ENCODE data around the gene DIABLO.
A peak's percentile ranks its signal among the peaks of the same experiment; 100 is the strongest.
"Not testable (repeated sequence)": the region's sequence is repeated elsewhere in the genome, so short reads cannot be mapped to it uniquely, and the experiment has no call there.

The DIABLO gene

DNA sequence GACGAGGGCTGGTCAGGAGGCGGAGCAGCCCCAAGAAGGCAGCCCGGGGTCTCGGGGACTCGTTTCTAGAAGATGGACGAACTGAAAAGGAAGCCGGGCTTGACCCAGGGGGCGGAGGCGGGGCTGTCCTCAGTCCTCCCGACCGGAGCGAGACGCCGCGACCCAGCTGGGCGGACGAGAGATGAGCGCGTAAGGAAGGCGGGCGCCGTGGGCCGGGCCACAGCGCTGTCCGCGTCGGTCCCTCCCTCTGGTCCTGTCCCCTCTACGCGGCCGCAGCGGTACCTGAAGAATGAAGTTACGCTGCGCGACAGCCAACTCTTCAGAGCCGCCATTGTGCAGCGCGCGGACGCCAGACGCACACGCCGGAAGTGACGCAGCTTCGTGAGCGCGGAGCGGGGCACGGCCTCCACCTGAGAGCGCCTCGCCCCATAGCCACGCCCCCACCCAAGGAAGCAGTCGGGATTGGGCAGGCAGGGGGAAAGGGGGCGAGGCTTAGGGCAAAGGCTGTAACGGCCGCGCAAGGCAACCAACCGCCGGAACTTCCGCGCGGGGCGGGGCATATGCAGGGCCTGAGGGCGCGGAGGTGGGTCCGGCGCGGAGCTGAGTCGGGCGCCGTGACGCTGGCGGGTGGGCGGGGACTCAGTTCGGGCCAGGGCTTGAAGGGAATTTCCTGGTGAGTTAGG, at the start of gene DIABLO:
TSS of gene DIABLO (minus strand) at position 370 of the 683 bp plus-strand sequence. CDS start at position 332, 38 bp downstream.
- Histone ChIP-seq H3K27ac (ENCODE audit: low read depth, low read length) (peak within 1 kb of the TSS; percentile 90), H3K4me3 (ENCODE audit: low read depth, low read length) (peak within 1 kb of the TSS; percentile 91), H3K4me1 (ENCODE audit: control insufficient read depth, insufficient read depth, low read length, unreplicated experiment) (peaks cover 20% of the 10 kb centered on the region), H2AFZ (ENCODE audit: low read length, unreplicated experiment) (peak within 1 kb of the TSS; percentile 19), H3K36me3 (ENCODE audit: insufficient read depth, low read length) (peaks cover 8% of the 10 kb centered on the region; the same call in 1 of the 2 replicates), H3K79me2 (ENCODE audit: control insufficient read depth, insufficient read depth, low read length, unreplicated experiment) (peaks cover 45% of the 10 kb centered on the region), H3K27me3 (ENCODE audit: insufficient read depth, low read length) (no peaks in the 10 kb centered on the region)

DNA sequence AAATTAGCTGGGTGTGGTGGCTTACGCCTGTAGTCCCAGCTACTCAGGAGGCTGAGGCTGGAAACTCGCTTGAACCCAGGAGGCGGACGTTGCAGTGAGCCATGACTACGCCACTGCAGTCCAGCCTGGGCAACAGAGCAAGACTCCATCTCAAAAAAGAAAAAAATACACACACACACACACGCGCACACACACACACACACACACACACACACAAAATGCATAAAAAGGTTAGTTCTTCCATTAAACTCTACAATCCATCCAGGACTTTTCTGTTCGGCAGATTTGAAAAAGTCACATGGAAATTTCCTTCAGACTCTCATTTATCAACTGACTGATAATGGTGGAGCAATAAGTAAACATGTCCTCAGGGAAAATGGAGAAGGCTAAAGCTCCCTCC, 49.6 kb upstream of the DIABLO start:
- no peaks in the 10 kb centered on the region for H3K4me1 ChIP-seq (ENCODE audit: control insufficient read depth, insufficient read depth, low read length, unreplicated experiment)
- peaks cover 8% of the 10 kb centered on the region; the same call in 1 of the 2 replicates for H3K36me3 ChIP-seq (ENCODE audit: insufficient read depth, low read length)
- H2AFZ ChIP-seq (ENCODE audit: low read length, unreplicated experiment), result no peak overlapping the region
- no peaks in the 10 kb centered on the region for H3K79me2 ChIP-seq (ENCODE audit: control insufficient read depth, insufficient read depth, low read length, unreplicated experiment)
- H3K27me3 ChIP-seq (ENCODE audit: insufficient read depth, low read length), result no peaks in the 10 kb centered on the region
- H3K4me3 ChIP-seq (ENCODE audit: low read depth, low read length), result no peak overlapping the region
- no peak overlapping the region for H3K27ac ChIP-seq (ENCODE audit: low read depth, low read length)

DNA sequence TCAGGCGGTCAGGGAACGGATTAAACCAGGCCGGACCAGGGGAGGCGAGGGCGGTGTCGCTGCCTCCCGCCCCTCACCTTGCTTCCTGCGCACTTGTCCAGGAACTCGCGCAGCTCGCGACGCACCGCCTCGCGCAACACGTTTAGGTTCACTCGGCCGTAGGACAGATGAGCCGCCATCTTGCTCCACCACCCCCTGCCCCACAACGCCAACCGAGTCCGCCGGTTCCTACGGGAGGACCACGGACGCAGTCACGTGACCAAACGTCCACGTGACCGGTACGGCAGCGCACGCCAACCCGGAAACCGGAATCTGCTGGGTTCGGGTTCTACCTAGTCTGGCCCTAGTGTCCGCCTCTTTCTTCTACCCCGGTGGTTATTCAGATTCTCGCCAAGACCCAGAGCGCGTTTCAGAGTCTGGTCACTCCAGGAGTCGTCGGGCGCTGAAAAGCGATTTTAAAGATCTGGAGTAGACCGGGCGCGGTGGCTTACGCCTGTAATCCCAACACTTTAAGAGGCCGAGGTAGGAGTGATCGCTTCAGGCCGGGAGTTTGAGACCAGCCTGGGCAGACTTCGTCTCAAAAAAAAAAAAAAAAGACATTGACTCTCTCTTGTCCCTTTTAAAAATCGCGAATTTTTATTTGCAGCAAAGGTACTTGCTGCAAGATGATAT, 40.5 kb upstream of the DIABLO start, which contains the start of gene VPS33A:
TSS of gene VPS33A (minus strand) at position 265 of the 672 bp plus-strand sequence. CDS start at position 179, 86 bp downstream.
- Histone ChIP-seq H3K27ac (ENCODE audit: low read depth, low read length) (peak within 1 kb of the TSS; percentile 80), H3K4me1 (ENCODE audit: control insufficient read depth, insufficient read depth, low read length, unreplicated experiment) (no peaks in the 10 kb centered on the region), H3K79me2 (ENCODE audit: control insufficient read depth, insufficient read depth, low read length, unreplicated experiment) (peaks cover 8% of the 10 kb centered on the region), H3K36me3 (ENCODE audit: insufficient read depth, low read length) (0 out of 2 replicates have a peak, but pooled peaks cover under 1% of the 10 kb centered on the region), H2AFZ (ENCODE audit: low read length, unreplicated experiment) (peak within 1 kb of the TSS; percentile 68), H3K4me3 (ENCODE audit: low read depth, low read length) (peak within 1 kb of the TSS; percentile 93), H3K27me3 (ENCODE audit: insufficient read depth, low read length) (no peaks in the 10 kb centered on the region)

DNA sequence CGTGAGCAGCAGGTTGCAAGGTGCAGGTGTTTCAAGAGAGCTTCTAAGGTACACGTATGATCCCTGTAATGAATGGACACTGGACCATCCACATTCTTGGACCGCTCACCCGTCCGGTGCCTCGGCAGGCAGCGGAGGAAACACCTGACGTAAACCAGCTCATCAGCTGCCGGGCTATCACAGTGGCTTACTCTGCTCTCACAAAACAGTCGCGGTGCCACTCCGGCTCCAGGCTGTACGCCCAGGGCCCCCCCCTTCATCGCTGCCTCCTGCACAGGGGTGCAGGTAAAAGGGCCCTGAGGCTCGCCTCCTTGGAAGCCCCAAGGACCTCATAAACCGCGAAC, 40.0 kb upstream of the DIABLO start:
- Histone ChIP-seq H3K79me2 (ENCODE audit: control insufficient read depth, insufficient read depth, low read length, unreplicated experiment) (peaks cover 8% of the 10 kb centered on the region), H3K4me3 (ENCODE audit: low read depth, low read length) (peak overlapping the region; percentile 93), H3K27ac (ENCODE audit: low read depth, low read length) (peak overlapping the region; percentile 80), H3K36me3 (ENCODE audit: insufficient read depth, low read length) (no peaks in the 10 kb centered on the region), H3K27me3 (ENCODE audit: insufficient read depth, low read length) (no peaks in the 10 kb centered on the region), H2AFZ (ENCODE audit: low read length, unreplicated experiment) (peak overlapping the region; percentile 68), H3K4me1 (ENCODE audit: control insufficient read depth, insufficient read depth, low read length, unreplicated experiment) (no peaks in the 10 kb centered on the region)

DNA sequence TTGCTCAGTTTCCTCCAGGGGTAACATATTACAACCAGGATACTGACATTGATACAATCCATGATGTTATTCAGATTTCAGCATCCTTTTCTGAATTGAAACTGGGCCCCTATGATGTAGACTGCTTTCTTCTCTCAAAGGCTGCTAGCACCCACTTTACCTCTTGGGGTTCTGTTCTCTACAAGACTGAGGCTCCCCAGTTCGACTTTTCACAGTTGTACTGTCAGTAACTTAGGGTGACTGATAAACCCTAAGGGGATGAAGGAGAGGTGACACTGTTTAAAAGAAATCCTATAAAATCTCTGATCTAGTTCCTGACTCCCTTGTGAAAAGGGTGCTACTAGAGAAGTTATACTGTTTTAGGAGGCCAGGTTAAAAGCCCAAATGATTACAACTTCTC, 39.6 kb upstream of the DIABLO start:
- Histone ChIP-seq H3K4me1 (ENCODE audit: control insufficient read depth, insufficient read depth, low read length, unreplicated experiment) (no peaks in the 10 kb centered on the region), H3K79me2 (ENCODE audit: control insufficient read depth, insufficient read depth, low read length, unreplicated experiment) (peaks cover 8% of the 10 kb centered on the region), H3K27ac (ENCODE audit: low read depth, low read length) (peak overlapping the region; percentile 80; the same call in 1 of the 2 replicates), H3K27me3 (ENCODE audit: insufficient read depth, low read length) (no peaks in the 10 kb centered on the region), H3K36me3 (ENCODE audit: insufficient read depth, low read length) (no peaks in the 10 kb centered on the region), H2AFZ (ENCODE audit: low read length, unreplicated experiment) (peak overlapping the region; percentile 68), H3K4me3 (ENCODE audit: low read depth, low read length) (peak overlapping the region; percentile 93)

DNA sequence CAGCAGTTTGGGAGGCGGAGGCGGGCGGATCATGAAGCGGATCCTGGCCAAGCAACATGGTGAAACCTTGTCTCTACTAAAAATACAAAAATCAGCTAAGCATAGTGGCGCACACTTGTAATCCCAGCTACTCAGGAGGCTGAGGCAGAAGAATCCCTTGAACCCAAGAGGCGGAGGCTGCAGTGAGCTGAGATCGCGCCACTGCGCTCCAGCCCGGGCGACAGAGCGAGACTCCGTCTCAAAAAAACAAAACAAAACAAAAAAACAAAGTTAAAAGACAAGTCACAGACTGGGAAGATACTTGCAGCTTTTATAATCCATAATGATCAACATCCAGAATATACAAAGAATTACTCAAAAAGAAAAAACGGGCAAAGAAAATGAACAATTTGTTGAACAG, 34.9 kb upstream of the DIABLO start:
- not testable (repeated sequence) for H3K79me2 ChIP-seq (ENCODE audit: control insufficient read depth, insufficient read depth, low read length, unreplicated experiment); H3K36me3 ChIP-seq (ENCODE audit: insufficient read depth, low read length); H3K27ac ChIP-seq (ENCODE audit: low read depth, low read length); H3K4me1 ChIP-seq (ENCODE audit: control insufficient read depth, insufficient read depth, low read length, unreplicated experiment); H3K27me3 ChIP-seq (ENCODE audit: insufficient read depth, low read length); H3K4me3 ChIP-seq (ENCODE audit: low read depth, low read length); H2AFZ ChIP-seq (ENCODE audit: low read length, unreplicated experiment)

DNA sequence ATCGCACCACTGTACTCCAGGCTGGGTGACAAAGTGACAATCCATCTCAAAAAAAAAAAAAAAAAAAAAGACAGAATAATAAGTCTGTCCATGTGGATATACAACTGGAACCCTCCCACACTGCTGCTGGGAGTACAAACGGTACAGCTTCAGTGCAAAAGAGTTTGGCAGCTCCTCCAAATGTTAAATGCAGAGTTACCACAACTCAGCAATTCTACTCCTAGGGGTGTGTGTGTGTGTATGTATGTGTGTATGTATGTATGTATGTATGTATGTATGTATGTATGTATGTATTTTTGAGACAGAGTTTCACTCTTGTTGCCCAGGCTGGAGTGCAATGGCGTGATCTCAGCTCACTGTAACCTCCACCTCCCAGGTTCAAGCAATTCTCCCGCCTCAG, 33.1 kb upstream of the DIABLO start:
- H3K36me3 ChIP-seq (ENCODE audit: insufficient read depth, low read length); H2AFZ ChIP-seq (ENCODE audit: low read length, unreplicated experiment); H3K4me1 ChIP-seq (ENCODE audit: control insufficient read depth, insufficient read depth, low read length, unreplicated experiment); H3K27ac ChIP-seq (ENCODE audit: low read depth, low read length); H3K4me3 ChIP-seq (ENCODE audit: low read depth, low read length); H3K27me3 ChIP-seq (ENCODE audit: insufficient read depth, low read length); H3K79me2 ChIP-seq (ENCODE audit: control insufficient read depth, insufficient read depth, low read length, unreplicated experiment): not testable (repeated sequence)

DNA sequence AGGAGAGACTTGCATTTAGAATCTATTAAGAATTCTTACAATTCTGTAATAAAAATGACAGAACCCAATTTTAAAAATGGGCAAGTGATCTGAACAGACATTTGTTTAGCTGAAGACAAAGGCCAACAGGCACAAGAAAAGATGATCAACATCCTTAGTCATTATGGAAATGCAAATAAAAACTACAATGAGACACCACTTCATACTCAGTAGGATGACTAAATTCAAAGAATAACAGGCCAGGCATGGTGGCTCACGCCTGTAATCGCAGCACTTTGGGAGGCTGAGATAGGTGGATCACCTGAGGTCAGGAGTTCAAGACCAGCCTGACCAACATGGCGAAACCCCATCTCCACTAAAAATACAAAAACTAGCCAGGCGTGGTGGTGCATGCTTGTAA, 32.6 kb upstream of the DIABLO start:
- not testable (repeated sequence) for H3K4me1 ChIP-seq (ENCODE audit: control insufficient read depth, insufficient read depth, low read length, unreplicated experiment); H3K79me2 ChIP-seq (ENCODE audit: control insufficient read depth, insufficient read depth, low read length, unreplicated experiment); H2AFZ ChIP-seq (ENCODE audit: low read length, unreplicated experiment); H3K4me3 ChIP-seq (ENCODE audit: low read depth, low read length); H3K27ac ChIP-seq (ENCODE audit: low read depth, low read length); H3K36me3 ChIP-seq (ENCODE audit: insufficient read depth, low read length); H3K27me3 ChIP-seq (ENCODE audit: insufficient read depth, low read length)

DNA sequence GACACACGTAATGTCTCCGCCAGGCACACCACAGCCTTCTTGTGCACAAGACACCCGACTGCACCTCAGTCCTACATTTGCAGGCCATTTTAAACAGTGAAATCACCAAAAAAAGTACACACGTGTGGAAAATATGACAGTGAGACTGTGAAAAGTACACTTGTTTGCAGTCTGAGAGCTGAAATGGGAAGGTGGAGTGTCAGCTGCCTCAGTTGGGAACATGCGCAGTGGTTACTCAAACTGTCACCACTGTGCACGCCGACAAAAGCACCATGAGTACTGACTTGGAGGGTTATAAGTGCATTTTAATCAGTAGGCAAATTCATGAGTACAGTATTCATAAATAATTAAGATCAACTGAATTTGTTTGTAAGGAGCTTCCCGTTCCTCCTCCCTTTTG, 24.7 kb upstream of the DIABLO start:
- H3K4me3 ChIP-seq (ENCODE audit: low read depth, low read length), result no peak overlapping the region
- no peaks in the 10 kb centered on the region for H3K79me2 ChIP-seq (ENCODE audit: control insufficient read depth, insufficient read depth, low read length, unreplicated experiment)
- H3K27ac ChIP-seq (ENCODE audit: low read depth, low read length), result no peak overlapping the region
- no peaks in the 10 kb centered on the region; the same call in 1 of the 2 replicates for H3K36me3 ChIP-seq (ENCODE audit: insufficient read depth, low read length)
- no peaks in the 10 kb centered on the region for H3K27me3 ChIP-seq (ENCODE audit: insufficient read depth, low read length)
- no peaks in the 10 kb centered on the region for H3K4me1 ChIP-seq (ENCODE audit: control insufficient read depth, insufficient read depth, low read length, unreplicated experiment)
- H2AFZ ChIP-seq (ENCODE audit: low read length, unreplicated experiment), result no peak overlapping the region

DNA sequence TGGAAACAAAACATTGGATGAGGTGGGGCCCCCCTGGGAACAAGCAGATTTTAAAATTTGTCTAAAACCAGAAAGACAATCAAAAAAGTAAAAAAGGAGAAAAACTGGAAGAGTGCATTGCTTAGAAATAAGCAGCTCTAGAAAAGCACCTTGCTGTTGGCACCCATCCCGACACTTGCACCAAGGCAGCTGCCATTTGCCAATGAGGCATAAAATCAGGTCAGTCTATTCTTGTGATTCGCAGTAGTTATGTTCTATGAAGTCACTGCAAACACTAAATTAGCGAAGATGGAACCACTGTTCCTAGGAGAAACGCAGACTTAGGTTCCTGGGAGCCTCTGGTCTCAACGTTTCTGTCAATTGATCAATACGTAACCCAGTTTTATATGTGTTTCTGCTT, 24.2 kb upstream of the DIABLO start:
- Histone ChIP-seq H3K27ac (ENCODE audit: low read depth, low read length) (no peak overlapping the region), H2AFZ (ENCODE audit: low read length, unreplicated experiment) (no peak overlapping the region), H3K36me3 (ENCODE audit: insufficient read depth, low read length) (no peaks in the 10 kb centered on the region; the same call in 1 of the 2 replicates), H3K79me2 (ENCODE audit: control insufficient read depth, insufficient read depth, low read length, unreplicated experiment) (no peaks in the 10 kb centered on the region), H3K4me3 (ENCODE audit: low read depth, low read length) (no peak overlapping the region), H3K27me3 (ENCODE audit: insufficient read depth, low read length) (no peaks in the 10 kb centered on the region), H3K4me1 (ENCODE audit: control insufficient read depth, insufficient read depth, low read length, unreplicated experiment) (no peaks in the 10 kb centered on the region)

DNA sequence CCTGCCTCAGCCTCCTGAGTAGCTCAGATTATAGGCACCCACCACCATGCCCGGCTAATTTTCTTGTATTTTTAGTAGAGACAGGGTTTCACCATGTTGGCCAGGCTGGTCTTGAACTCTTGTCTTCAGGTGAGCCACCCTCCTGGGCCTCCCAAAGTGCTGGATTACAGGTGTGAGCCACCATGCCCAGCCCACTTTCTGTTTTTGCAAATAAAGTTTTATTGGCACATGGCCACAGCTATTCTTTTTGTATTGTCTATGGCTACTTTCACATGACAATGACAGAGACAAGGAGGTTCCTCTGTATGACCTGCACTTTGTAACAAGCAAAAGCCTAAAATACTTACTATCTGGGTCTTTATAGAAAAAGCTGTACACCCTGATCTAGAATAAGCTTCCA, 19.7 kb upstream of the DIABLO start:
- Histone ChIP-seq H3K4me1 (ENCODE audit: control insufficient read depth, insufficient read depth, low read length, unreplicated experiment) (no peaks in the 10 kb centered on the region), H3K4me3 (ENCODE audit: low read depth, low read length) (no peak overlapping the region), H3K79me2 (ENCODE audit: control insufficient read depth, insufficient read depth, low read length, unreplicated experiment) (no peaks in the 10 kb centered on the region), H2AFZ (ENCODE audit: low read length, unreplicated experiment) (no peak overlapping the region), H3K36me3 (ENCODE audit: insufficient read depth, low read length) (no peaks in the 10 kb centered on the region; the same call in 1 of the 2 replicates), H3K27me3 (ENCODE audit: insufficient read depth, low read length) (no peaks in the 10 kb centered on the region), H3K27ac (ENCODE audit: low read depth, low read length) (no peak overlapping the region)
